Esophagus muscularis mucosa (tissue), 4 donors: ENCODE measurements around the gene PJA1. TPM values are rescaled to one million over a fixed set of nuclear protein-coding genes. Genes with fewer than 3 reads are reported as not detected.

Experiments
- DNase-seq: peaks from one replicate; pipeline ENCODE4 v3.0.0-alpha.2; 2017; ENCODE audit errors: extremely low spot score
- H3K27ac ChIP-seq, 4 donors: fragments of 200-600 bp; sonication (generic); replicated peaks in 1 of 4; 1 replicate in 3 of 4; 2 replicates in 1 of 4; pipeline ENCODE4 v1.5.1; 2016 to 2019; ENCODE audit warnings: mild to moderate bottlenecking in 1 of 4
- H3K27me3 ChIP-seq, 4 donors: fragments of 200-600 bp; sonication (generic); one replicate each; pipeline versions ENCODE4 v1.5.1 to v1.6.0; 2016 to 2019
- H3K36me3 ChIP-seq, 4 donors: fragments of 200-600 bp; sonication (generic); one replicate each; pipeline ENCODE4 v1.5.1; 2016 to 2019
- H3K4me1 ChIP-seq, 4 donors: fragments of 200-600 bp; sonication (generic); one replicate each; pipeline ENCODE4 v1.5.1; 2016 to 2019
- H3K4me3 ChIP-seq, 4 donors: fragments of 200-600 bp; sonication (generic); 1 replicate in 2 of 4; 2 replicates in 2 of 4; pipeline ENCODE4 v1.5.1; 2016 to 2019; ENCODE audit warnings: mild to moderate bottlenecking in 4 of 4, moderate library complexity in 1 of 4
- H3K9me3 ChIP-seq, 4 donors: fragments of 200-600 bp; sonication (generic); 1 replicate in 3 of 4; 2 replicates in 1 of 4; pipeline ENCODE4 v1.5.1; 2016 to 2019
- CTCF ChIP-seq, 3 experiments: fragments of 200-600 bp in 2 of 3; fragments of 450-650 bp in 1 of 3; sonication (generic) in 2 of 3; IDR thresholded peaks; one replicate each; pipeline ENCODE4 v1.5.1; 2017 to 2019; ENCODE audit warnings: antibody characterized with exemption in 3 of 3, mild to moderate bottlenecking in 2 of 3, moderate library complexity in 1 of 3
- EP300 ChIP-seq: sonication (generic); formaldehyde crosslinking; IDR thresholded peaks from one replicate; pipeline ENCODE4 v1.6.1; 2017; ENCODE audit warnings: antibody characterized with exemption
- POLR2A ChIP-seq: fragments of 450-650 bp; IDR thresholded peaks from one replicate; pipeline ENCODE4 v1.6.1; 2017; ENCODE audit warnings: antibody characterized with exemption, moderate library complexity, mild to moderate bottlenecking, low read depth
- POLR2AphosphoS5 ChIP-seq, 2 donors: sonication (generic); formaldehyde crosslinking; IDR thresholded peaks; one replicate each; pipeline ENCODE4 v1.6.1; 2017; ENCODE audit warnings: antibody characterized with exemption in 2 of 2
- WGBS: methylation state at CpG from one replicate; pipeline ENCODE4 v1.1.5; 2018; 5-methylcytosine and 5-hydroxymethylcytosine counted together
- intact Hi-C: fragments of 100-400 bp; cut with DNase I; formaldehyde crosslinking; loops from one replicate; pipeline ENCODE4 v1.15.1; 2023
- total RNA-seq, 4 donors: library from RNA; depleted of rRNA; stranded (reverse); fragments of >200 nt; gene quantifications; one replicate each; pipeline versions ENCODE4 v1.1.0 to v1.2.1, GENCODE V29; 2016

Gene PJA1
- total RNA-seq, 4 donors from 2014 or later: 17.0 to 25.9 (median 20.6) TPM

- intact Hi-C loops: no loop called here
- no peak for DNase-seq
- WGBS: 89% methylated on average over 3 of the region's 3 CpGs
- H3K4me1 ChIP-seq: no peaks in the 10 kb centered on the region
- no peaks in the 10 kb centered on the region for H3K27me3 ChIP-seq
- H3K4me3 ChIP-seq: no peak overlapping the region
- no peak for TF ChIP-seq POLR2AphosphoS5 (IDR thresholded peaks at IDR 0.05)
- TF ChIP-seq EP300: no peak
- TF ChIP-seq CTCF (IDR thresholded peaks at IDR 0.05): no peak
- TF ChIP-seq POLR2A: no peak
- no peaks in the 10 kb centered on the region for H3K9me3 ChIP-seq
- H3K27ac ChIP-seq: no peak overlapping the region
- no peaks in the 10 kb centered on the region for H3K36me3 ChIP-seq
These were observed 19.9 kb upstream of the PJA1 start for GRCh38 chrX:69185141-69185540.

GRCh38 chrX:69182818-69183380 is 17.6 kb upstream of the PJA1 start:
- H3K9me3 ChIP-seq: no peaks in the 10 kb centered on the region
- no peak overlapping the region for H3K4me3 ChIP-seq
- DNase-seq: no peak
- H3K27ac ChIP-seq: no peak overlapping the region
- intact Hi-C loops: no loop called here
- H3K4me1 ChIP-seq: no peaks in the 10 kb centered on the region
- H3K27me3 ChIP-seq: no peaks in the 10 kb centered on the region
- 49% methylated on average over 4 of the region's 4 CpGs for WGBS
- TF ChIP-seq CTCF (IDR thresholded peaks at IDR 0.05) (no peak), EP300 (no peak), POLR2AphosphoS5 (IDR thresholded peaks at IDR 0.05) (no peak), POLR2A (no peak)
- H3K36me3 ChIP-seq: no peaks in the 10 kb centered on the region

- intact Hi-C loops: no loop called here
- 60% methylated on average over 10 of the region's 12 CpGs for WGBS
These were observed 14.2 kb upstream of the PJA1 start for GRCh38 chrX:69179380-69179911.

DNA sequence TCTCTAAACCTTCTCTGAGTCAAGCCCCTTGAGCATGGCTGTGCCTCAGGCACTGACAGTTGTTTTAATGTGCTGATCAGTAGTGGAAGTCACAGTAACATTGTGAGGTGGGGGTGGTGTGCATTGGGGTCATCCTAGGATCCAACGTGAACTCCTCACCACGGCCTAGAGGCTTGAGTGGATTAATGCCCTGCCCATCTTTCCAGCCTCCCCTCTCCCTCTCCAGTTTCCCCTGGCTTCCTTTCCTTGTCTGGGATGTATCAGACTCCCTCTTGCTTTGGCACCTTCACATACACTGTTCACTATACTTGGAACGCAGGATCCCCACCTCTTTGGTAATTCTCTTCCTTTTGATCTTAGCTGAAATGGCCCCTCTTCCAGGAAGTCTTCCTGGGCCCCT is 13.3 kb upstream of the PJA1 start:
- Histone ChIP-seq H3K4me1 (no peaks in the 10 kb centered on the region), H3K9me3 (no peaks in the 10 kb centered on the region), H3K4me3 (no peak overlapping the region), H3K36me3 (no peaks in the 10 kb centered on the region), H3K27me3 (no peaks in the 10 kb centered on the region), H3K27ac (no peak overlapping the region)
- WGBS: 77% methylated on average over 3 of the region's 3 CpGs
- DNase-seq: peak; percentile 5
- intact Hi-C loops: no loop called here
- no peak for TF ChIP-seq POLR2AphosphoS5 (IDR thresholded peaks at IDR 0.05)
- TF ChIP-seq POLR2A: no peak
- TF ChIP-seq CTCF (IDR thresholded peaks at IDR 0.05): no peak
- TF ChIP-seq EP300: no peak

More at GRCh38 chrX:69179380-69179911, 14.2 kb upstream of the PJA1 start:
- Histone ChIP-seq H3K27me3 (no peaks in the 10 kb centered on the region), H3K36me3 (no peaks in the 10 kb centered on the region), H3K9me3 (no peaks in the 10 kb centered on the region), H3K4me3 (no peak overlapping the region), H3K4me1 (no peaks in the 10 kb centered on the region), H3K27ac (no peak overlapping the region)
- peak; percentile 24 for DNase-seq
- TF ChIP-seq EP300 (no peak), CTCF (IDR thresholded peaks at IDR 0.05) (no peak), POLR2AphosphoS5 (IDR thresholded peaks at IDR 0.05) (no peak), POLR2A (no peak)
